HT1080 (cell line): ENCODE data around the gene FSD2. TPM values are rescaled to one million over a fixed set of nuclear protein-coding genes. Genes with fewer than 3 reads are reported as not detected.

ENCODE experiments used
- DNase-seq: peaks from one replicate; pipeline ENCODE4 v3.0.0-alpha.2; 2015; ENCODE audit warnings: low read depth
- polyA plus RNA-seq, 2 experiments: library from polyadenylated mRNA; depleted of rRNA; stranded (reverse); fragments of >200 nt; gene quantifications; 2 replicates each; pipeline ENCODE4 v1.2.3, GENCODE V29; 2015
- total RNA-seq: library from RNA; depleted of rRNA; stranded (reverse); fragments of >200 nt; shearing (Covaris generic); gene quantifications from 2 replicates; pipeline ENCODE4 v1.2.3, GENCODE V29; 2014; rRNA removed

The FSD2 gene, protein sequence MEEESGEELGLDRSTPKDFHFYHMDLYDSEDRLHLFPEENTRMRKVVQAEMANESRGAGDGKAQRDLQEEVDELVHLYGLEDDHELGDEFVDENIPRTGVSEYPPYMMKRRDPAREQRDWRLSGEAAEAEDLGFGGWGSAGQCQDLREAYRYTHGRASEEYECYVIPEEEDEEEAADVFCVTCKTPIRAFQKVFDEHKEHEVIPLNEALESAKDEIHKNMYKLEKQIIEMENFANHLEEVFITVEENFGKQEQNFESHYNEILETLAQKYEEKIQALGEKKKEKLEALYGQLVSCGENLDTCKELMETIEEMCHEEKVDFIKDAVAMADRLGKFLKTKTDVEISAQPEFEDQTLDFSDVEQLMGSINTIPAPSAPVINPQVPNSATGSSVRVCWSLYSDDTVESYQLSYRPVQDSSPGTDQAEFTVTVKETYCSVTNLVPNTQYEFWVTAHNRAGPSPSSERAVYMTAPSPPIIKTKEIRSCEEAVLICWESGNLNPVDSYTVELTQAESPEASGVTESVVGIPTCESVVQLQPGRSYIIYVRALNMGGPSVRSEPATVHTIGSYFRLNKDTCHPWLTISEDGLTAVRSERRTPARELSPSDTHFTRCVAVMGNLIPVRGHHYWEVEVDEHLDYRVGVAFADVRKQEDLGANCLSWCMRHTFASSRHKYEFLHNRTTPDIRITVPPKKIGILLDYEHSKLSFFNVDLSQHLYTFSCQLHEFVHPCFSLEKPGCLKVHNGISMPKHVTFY
- not detected in 2 replicates for total RNA-seq
- polyA plus RNA-seq (2015; cell fraction: cytosol; rRNA removed), result not detected in 2 replicates
- not detected in 2 replicates for polyA plus RNA-seq (2015; cell fraction: nucleus; rRNA removed)

DNA sequence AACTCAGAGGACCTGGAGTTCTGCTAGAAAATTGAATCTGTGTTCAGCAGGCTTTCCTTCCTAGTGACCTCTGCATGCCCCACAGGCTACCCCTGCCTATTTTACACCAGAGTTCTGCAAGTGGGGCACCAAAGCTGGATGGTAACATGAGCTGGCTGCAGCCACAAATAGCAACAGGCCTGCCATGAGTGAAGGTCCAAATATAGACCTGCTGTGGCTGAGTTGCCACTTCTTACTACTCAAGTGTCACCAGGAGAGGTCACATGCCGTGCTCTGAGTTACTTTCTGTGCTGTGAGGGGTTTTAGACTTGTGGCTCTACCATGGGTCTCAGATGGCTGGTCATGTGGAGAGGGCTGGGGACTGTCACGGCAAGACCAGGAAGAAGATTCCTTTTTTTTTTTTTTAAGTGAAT is at the start of gene FSD2:
TSS of gene FSD2 (minus strand) at position 76 of the 413 bp plus-strand sequence. CDS start 18,679 bp downstream, outside the sequence.
- DNase-seq, result no peak

DNA sequence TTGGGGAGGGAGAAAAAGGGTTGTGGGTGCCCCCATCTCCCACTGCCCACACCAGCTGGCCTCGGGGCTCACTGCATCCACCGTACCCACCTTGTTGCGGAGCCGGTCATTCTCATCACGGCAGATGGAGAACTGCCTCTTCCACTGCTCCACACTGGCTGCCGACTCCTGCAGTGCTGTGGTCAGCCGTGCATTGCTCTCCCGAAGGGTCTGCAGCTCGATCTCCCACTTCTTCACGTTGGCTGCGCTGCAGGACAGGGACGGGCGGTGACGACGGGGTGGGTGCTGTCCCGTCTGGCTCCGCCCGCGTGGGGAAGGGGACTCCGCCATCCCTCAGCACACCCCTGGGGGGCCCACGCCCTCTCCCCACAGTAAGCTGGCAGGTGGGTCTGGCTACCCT is 48.7 kb upstream of the FSD2 start:
- no peak for DNase-seq

DNA sequence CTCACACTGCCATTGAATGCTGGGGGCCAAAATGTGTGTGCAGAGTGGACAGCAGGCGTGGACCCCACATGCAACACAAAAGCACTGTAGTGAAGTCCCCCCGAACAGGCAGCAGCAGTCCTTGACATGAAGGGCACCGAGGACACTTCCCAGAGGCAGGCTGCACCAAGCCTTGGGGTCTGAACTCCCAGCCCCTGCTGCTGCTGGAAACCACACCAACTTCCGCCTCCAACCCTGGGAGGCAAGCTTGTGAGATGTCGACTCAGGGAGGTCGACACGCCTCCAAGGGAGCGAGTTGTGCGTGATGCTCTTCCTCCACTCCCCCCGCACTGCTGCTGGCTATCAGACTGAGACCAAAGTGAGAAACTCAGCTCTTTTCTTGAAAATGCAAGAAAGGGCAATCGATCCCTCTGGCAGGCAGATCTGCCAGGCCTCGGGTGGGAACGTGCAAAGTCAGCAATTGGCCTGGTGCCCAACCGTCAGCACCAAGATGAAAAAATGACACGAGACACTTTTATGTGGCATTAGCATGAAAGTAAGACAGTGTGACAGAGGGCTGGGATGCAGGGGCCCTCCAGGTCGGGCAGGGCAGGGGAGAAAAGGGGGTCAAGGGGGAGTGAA is 47.2 kb upstream of the FSD2 start:
- DNase-seq, result no peak

DNA sequence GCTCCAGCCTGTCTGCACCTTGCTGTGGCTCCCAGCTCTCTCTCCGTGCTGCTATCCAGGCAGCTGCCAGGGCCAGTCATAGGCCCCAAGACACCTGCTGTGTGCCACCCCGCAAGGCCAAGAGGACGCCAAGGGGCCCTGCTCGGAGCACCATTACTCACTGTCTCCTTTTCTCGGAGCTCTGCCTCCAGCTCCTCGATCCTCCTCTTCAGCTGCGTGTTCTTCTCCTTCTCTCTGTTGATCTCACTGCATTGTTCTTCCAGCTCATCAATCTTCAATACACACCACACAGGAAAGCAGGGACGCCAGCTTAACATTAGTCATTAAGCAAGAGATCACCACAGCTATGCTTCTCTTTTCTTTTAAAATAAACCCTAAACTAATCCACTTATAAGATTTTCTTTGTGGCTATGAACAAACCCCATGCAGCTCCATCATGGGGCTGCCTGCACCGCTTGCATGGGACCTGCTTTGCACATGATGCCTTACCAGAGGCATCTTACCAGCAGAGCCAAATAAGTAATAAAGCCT is 46.2 kb upstream of the FSD2 start:
- peak; percentile 92 for DNase-seq

DNA sequence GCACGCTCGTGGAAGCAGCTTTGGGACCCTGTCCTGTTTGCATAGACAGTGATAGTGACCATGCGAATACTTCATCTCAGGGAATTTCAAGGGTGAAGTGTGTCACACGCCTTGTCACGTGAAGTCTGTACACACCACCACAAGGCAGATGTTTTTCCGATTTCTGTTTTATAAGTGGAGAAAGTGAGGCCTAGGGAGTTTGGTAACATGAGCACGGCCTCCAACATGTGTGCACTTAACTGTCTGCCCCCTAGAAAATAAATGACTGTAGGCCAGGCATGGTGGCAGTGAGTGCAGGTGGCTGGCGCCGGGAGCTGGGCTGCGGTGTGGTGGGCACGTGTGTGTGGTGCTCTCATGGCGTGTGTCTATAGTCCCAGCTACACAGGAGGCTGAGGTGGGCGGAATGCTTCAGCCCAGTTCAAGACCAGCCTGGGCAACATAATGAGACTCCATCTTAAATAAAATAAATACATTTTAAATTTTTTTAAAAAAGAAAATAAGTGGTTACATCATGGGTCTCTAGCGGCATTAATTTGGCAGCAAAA is 45.5 kb upstream of the FSD2 start:
- no peak for DNase-seq

DNA sequence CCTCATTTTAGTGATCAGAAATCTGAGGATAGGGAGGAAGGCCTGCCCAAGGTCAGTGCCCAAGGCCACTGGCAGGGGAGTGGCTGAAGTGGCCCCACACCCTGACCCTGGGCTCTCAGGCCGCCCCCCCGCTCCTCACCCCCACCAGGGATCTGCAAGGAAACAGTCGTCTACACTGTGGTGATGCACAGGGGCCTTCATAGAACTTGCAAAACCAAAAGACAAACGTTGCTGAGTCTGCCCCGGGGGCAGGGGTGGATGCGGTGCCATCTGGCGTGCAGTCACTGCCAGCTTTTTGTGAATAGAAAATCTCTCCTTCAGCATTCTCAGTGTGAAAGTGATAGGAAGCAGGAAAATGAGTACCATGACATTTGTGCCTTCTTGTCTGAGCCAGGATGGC is 44.9 kb upstream of the FSD2 start:
- no peak for DNase-seq

DNA sequence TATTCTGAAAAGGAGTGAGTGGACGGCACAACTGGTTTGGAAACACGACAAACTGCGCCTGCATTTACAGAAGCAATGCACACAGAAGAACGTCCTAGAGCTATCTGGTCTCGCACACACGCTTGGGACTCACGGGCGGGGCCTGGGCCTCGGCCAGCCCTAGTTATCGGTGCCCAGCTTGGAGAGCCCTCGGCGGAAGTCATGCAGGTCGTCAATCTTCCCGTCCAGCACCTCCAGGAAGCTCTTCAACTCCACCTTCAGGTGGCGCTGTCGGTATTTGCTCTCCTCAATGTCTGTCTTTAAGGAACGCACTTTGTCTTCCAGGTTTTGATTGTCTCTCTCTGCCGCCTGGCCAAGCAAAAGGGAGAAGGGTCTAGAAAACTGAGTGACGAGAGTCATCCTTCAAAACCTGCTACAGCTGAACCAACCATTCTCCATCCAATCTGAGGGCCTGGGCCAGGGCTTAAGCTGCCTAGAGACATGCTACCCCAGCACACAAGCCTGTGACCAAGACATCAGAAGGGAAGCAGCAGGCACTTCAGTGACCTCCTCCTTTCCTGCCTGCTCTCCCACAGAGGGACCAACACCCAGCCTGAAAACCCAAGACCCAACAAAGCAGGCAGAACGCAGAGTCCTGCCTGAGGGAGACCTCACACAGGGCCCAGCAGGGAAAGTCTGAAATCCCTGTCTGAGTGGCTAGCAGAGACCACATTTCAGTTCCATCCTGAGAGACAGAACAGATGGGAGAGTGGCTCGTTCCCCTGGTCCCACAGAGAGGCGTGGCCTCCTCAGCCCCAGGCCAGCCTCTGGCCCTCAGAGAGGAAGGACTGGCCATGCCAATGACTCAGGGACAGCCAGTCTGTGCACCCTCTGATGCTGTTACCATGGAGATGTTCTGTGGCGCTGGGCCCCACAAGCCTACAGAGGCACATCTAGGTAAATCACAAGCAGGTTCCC is 44.0 kb upstream of the FSD2 start:
- no peak for DNase-seq

DNA sequence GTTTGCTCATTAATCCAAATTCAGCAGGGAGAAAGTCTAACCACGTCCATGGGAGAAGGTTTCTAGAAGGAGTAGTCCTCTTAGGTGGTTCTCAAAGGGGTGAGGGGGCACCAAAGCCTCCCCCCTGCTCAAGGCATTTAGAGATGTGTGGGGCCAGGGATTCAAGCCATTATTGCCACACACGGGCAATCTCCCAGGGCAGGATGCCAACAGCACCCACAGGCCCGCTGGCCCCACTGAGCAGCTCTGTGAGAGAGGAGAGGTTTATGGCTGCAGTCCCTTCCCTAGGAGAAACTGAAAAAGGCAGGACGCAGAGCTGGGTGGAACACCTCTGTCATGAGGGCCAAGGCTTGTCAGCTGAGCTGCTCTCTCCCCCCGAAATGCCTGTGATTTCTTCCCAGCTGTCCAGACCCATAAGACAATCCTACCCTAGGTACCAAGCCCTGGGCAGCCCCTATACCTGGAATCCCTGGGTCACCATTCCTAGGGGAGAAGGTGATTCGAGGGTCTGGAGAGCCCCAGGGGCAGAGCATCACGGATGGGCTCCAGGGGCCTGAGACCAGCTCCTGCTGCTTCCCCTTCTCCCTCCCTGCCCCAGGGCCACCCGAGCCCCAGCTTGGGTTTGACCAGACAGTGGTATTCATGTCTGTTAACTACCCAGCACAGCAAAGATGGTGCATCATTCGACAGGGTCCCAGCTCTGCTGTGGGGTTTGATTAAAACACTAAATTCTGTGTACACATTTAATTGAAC is 42.5 kb upstream of the FSD2 start:
- DNase-seq, result no peak

DNA sequence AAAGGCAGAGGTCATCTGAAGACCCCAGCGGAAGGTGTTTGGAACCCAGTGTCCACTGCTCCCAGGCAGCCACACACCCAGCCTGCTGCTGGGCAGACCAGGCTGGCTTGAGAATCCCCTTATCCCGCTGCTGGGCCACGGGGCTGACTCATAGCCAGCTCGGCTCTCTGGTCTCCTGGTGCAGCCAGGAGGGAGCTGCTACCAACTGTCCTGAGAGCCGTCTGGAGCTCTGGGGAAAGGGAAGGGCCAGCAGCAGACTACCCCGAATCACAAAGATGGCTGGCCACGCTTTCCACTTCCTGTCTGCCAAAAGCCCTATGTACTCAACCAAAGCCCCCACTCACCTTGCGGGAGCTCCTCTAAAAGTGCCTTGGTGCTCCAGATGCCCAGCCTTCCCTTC is 41.8 kb upstream of the FSD2 start:
- peak; percentile 57 for DNase-seq

DNA sequence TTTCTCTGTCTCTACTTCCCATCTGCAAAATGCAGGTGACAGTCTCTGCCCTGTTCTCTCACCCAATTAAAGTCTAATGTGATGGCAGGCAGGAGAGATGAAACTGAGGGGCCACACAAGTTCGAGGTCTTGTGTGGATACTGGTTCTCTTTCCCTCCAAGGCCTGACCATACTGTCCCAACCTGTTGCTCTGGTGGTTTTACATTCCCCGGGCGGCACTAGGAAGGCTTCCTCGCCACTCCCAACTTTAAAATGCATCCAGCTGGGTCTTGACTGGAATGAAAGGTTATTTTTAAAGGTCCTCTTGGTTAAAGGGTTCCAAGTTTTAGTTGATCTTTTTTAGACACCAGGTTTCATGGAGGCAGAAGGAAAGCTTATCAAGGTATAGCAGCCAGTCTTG is 40.8 kb upstream of the FSD2 start:
- no peak for DNase-seq

DNA sequence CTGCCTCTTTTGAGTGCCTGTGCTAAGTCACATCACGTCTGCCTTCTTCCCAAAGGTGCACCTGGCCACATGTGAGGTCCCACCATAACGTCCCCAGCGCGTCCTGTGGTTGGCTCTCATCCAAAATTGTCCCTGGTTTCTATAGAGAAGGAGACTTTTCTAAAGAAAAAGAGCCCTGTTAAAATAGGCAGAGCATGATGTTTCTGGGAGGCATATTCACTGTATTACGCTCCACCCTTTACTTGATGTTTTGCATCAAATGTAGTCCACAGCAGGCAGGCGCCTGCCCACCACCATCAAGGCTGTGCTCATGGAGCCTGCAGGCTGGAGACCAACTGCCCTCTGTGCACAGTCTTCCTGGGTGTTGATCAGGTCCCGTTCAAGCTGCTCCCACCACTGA is 39.8 kb upstream of the FSD2 start:
- no peak for DNase-seq

DNA sequence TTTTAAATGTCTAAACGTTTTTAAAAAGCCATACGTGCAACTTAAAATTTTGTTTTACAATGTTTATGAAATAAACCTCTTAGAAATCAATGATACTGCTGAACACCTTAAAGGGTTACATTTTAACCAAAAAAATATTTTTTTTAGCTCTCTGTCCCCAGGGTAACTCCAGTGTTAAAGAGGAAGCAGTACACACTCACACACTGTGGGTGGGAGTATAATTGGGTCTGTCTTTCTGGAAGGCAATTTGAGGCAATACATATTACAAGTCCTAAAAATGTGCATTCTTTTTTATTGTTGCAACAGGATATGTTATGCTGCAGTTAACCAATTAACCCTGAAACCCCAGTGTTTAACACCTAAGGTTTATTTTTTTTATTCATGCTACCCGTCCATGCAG is 37.7 kb upstream of the FSD2 start:
- no peak for DNase-seq

DNA sequence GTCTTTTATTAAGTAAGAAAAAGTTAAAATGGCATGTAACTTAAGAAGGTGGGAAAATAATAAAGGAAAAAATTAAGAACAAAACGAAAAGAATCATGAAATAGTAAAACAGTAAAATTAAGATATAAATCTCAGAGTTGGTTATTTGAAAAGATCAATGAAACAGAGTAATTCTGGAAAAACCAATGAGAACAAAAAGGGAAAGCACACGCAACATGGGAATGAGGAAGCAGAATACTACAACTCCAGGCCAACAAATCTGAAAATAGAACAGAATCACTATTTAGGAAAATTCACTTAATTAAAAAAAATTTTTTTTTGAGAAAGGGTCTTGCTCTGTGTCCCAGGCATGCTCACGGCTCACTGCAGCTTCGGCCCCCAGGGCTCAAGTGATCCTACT is 34.3 kb upstream of the FSD2 start:
- no peak for DNase-seq

DNA sequence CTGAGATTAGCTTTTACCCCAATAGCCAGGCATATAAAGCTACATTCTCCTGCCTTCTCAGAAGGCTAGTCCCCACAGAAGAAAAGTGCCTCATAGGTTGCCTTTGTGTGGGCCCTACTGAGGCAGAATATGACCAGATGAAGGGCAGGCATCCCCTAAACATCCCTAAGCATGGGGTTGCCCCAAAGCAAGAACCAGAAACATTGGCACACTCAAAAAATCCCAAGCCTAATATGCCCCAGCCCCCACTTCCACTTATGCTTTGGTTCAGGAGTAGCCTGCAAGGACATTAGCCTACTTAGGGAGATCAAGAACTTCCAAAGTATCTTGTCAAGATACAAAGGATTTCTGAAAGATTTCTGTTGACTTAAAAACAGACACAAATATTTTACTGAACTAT is 33.3 kb upstream of the FSD2 start:
- DNase-seq, result no peak

DNA sequence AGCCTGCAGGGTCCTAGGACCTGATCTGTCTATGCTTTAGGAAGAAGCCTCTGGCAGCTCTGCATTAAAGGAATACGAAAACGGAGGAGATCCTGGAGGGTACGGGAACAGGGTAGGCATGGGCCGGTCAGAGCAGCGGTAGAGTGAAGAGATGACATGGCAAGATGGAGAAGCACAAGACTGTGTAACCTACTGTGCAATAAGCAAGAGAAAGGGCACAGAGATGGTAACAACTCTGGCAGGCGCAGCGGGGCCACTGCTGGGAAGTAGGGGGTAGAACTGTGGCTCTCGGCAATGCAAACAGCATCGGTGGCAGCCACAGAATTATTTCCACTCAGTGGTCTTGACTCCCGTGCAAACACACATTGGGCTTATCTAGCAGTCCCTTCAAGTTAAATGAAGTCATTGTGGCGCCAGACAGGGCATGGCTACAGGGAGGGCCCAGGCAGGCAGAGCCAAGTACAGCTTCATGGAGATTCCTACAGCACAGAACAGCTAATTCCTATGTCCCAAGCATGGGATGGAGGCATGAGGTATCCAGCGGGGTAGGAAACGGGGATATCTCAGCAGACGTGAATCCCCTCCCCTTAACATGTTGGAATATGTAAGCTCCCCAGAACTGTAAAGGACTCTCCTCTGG is 32.3 kb upstream of the FSD2 start:
- DNase-seq, result no peak

DNA sequence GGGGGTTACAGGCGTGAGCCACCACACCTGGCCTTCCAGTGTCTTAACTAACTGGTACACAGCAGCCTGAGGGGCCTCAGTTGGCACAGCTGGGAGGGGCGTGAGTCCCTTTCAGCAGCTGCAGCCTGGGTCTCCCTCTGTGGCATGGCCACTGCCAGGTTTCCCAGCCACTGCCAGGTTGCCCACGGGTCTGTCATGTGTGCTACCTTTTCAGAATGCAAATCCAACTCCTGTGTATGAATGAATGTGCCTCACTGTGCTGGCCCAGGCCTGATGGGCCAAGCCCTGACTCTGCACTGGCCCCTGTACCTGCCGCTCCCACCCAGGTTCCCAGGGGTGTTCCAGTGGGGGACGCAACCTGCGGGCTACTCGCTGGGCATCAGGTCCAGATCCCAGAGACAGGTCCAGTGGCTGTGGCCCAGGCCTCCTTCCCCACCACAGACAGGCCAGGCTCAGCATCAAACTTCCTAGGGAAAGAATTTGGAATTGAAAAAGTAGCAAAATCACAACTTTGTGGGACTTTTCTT is 29.6 kb upstream of the FSD2 start:
- no peak for DNase-seq

DNA sequence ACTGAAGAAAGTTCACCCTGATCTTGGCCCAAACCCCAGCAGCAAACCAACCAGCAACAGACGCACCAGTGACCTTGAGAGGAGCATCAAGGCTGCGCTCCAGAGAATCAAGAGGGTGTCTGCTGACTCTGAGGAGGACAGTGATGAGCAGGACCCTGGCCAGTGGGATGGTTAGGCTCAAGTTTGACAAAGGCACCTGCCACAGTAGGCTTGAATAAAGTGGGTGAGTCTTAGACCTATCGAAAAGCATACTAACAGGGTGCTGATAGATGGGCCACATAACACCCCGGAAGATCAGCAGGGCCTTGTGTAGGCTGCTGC is 27.5 kb upstream of the FSD2 start:
- no peak for DNase-seq

DNA sequence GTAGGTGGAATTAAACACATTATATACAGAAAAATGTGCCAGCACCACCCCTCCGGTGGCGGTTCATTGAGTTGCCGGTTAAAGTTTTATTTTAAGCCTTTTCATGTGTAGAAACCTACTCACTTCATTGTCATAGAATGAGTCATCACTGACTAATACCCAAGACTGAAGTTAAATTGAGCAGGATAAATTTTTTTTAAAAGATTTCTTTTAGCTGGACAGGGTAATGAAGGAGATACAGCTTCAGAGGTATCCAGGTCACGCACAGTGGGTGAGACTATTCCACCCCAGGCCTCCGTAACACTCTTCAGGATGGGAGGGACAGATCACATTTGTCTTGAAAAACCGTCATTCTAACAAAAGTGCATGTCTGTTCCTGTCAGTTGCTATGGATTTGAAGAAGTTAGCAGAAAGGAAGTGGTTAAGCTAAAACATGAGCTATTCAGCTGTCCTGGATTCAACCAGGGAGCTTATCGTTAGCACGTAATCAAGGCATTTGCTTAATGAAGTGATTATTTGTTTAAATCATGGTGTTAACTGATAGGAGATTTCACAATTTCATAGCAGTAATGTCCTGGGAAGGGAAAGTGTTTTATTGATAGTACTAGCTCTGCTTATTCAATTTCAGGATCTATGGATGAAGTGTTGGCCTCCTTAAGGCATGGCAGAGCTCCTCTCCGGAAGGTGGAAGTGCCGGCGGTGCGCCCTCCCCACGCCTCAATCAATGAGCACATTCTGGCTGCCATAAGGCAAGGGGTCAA is 26.9 kb upstream of the FSD2 start:
- peak; percentile 94 for DNase-seq
